NB4 (cell line): ENCODE measurements around the gene RHOT1.
"Not testable (repeated sequence)": the region's sequence is repeated elsewhere in the genome, so short reads cannot be mapped to it uniquely, and the experiment has no call there.

Experiments used
- DNase-seq: peaks from one replicate; pipeline ENCODE4 v3.0.0; 2010; ENCODE audit warnings: low read depth
- H3K4me3 ChIP-seq: one replicate; pipeline ENCODE4 v1.5.1; 2011; ENCODE audit warnings: mild to moderate bottlenecking, low read depth, low read length, moderate library complexity
- CTCF ChIP-seq: IDR thresholded peaks from one replicate; pipeline ENCODE4 v1.5.1; 2012; ENCODE audit warnings: low read depth, low read length
- MAX ChIP-seq: IDR thresholded peaks from 2 replicates; pipeline ENCODE4 v1.6.1; 2011; ENCODE audit warnings: low read depth, low read length
- MYC ChIP-seq: IDR thresholded peaks from 2 replicates; pipeline ENCODE4 v1.6.1; 2011; ENCODE audit warnings: low read depth, low read length
- POLR2A ChIP-seq: IDR thresholded peaks from 2 replicates; pipeline ENCODE4 v1.6.1; 2011; ENCODE audit warnings: mild to moderate bottlenecking; ENCODE audit not compliant: insufficient read length; ENCODE audit errors: extremely low read depth

RHOT1 gene

GRCh38 chr17:32114536-32114935, 27.8 kb upstream of the RHOT1 start:
- DNase-seq = peak; percentile 40
- TF ChIP-seq MAX (no peak), CTCF (no peak), MYC (no peak), POLR2A (no peak)
- H3K4me3 ChIP-seq = no peak overlapping the region

GRCh38 chr17:32115546-32115945, 26.8 kb upstream of the RHOT1 start:
- not testable (repeated sequence) for DNase-seq, H3K4me3 ChIP-seq

GRCh38 chr17:32116937-32117336, 25.4 kb upstream of the RHOT1 start:
- TF ChIP-seq MYC = no peak
- no peak for TF ChIP-seq POLR2A
- TF ChIP-seq MAX = no peak
- TF ChIP-seq CTCF = no peak
- DNase-seq = no peak

GRCh38 chr17:32117399-32117798, 24.9 kb upstream of the RHOT1 start:
- TF ChIP-seq MAX = no peak
- TF ChIP-seq MYC = no peak
- TF ChIP-seq POLR2A = no peak
- TF ChIP-seq CTCF = no peak
- no peak overlapping the region for H3K4me3 ChIP-seq
- no peak for DNase-seq

More at GRCh38 chr17:32116937-32117336, 25.4 kb upstream of the RHOT1 start:
- no peak overlapping the region for H3K4me3 ChIP-seq

- H3K4me3 ChIP-seq, DNase-seq: not testable (repeated sequence)
These were observed 24.2 kb upstream of the RHOT1 start for GRCh38 chr17:32118088-32118487.

GRCh38 chr17:32118835-32119234, 23.5 kb upstream of the RHOT1 start:
- DNase-seq = no peak
- TF ChIP-seq MAX (no peak), CTCF (no peak), POLR2A (no peak), MYC (no peak)
- no peak overlapping the region for H3K4me3 ChIP-seq

- H3K4me3 ChIP-seq = no peak overlapping the region
- TF ChIP-seq MAX (no peak), CTCF (no peak), POLR2A (no peak), MYC (no peak)
- DNase-seq = no peak
These were observed 22.2 kb upstream of the RHOT1 start for GRCh38 chr17:32120141-32120540.
